MV-4-11 (cell line): Measurements from ENCODE around the gene AURKB.
A peak's percentile ranks its signal among the peaks of the same experiment; 100 is the strongest.
"Not testable (repeated sequence)": the region's sequence is repeated elsewhere in the genome, so short reads cannot be mapped to it uniquely, and the experiment has no call there.

Experiments
- DNase-seq: peaks from one replicate; lab custom pipeline; 2025; lab: John Stamatoyannopoulos, UW

Gene AURKB

DNA sequence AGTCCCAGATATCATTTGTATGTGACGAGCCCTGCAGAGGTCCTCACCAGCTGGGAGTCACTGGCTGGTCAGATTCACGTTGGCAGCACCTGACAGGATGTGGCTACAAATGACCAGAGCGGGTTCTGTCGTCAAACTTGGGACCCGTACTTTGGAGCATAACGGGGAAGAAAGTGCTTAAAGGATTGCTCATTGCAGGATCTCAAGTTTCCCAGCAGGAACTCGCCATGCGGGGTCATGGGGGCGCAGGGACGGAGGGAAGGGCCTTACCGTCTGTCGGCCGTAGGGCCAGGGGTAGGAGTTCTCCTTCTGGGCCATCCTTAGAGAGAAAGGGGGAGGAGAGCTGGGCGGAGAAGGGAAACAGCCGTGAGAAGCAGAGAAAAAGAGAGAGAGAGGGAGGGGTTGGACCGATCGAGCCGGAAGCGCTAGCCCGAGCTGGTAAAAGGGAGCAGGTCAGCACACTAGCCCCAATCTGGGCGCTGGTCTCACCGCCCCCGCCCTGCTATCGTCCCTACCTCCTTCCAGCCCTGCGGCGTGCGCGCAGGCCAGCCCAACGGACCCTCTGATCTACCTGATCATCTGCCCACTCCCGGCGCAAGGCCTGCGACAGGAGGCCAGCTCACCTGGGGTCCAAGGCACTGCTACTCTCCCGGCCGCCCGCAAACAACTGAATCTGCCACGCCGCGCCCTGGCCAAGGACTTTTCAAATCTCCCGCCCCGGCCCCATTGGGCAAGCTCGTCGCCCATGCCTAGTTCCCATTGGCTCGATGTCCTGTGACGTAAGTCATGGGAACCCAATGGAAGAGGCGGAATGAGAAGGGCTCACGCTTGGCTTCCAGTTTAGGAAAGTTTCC lies at the start of gene AURKB:
AURKB (minus strand) TSS at position 669 of the 854 bp plus-strand sequence; CDS start at position 318, 351 bp downstream.
- DNase-seq: peak; percentile 92

DNA sequence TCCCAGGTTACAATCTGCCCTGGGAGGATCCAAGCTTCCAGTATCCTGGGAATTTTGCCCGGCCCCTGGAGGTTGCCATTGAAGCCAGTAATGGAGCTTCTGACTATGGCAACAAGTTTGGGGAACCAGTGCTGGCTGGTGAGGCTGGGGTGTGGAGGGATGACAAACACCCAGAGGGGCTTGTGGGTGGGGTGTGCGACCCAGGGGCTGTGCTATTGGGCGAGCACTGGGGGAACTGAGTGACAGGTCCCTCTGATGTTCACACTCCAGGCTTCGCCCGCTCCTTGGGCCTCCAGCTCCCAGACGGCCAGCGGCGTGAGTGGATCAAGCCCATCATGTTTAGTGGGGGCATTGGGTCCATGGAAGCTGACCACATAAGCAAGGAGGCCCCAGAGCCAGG lies 47.4 kb upstream of the AURKB start:
- DNase-seq: no peak

DNA sequence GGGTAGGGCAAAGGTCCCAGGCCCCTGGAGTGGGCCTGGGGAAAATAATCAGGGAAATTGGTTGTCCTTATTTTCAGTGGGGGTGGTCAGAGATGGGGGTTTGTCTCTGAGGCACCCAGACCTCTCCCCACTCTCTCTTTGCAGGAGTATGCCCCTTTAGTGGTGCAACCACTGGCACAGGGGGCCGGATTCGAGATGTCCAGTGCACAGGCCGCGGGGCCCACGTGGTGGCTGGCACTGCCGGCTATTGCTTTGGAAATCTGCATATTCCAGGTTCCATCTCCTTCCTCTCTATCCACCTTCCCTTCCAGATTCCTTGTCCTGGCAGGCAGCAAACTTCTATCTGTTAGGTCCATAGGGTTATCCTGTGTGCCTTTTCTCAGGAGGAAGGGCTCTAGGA lies 46.3 kb upstream of the AURKB start:
- DNase-seq: no peak

DNA sequence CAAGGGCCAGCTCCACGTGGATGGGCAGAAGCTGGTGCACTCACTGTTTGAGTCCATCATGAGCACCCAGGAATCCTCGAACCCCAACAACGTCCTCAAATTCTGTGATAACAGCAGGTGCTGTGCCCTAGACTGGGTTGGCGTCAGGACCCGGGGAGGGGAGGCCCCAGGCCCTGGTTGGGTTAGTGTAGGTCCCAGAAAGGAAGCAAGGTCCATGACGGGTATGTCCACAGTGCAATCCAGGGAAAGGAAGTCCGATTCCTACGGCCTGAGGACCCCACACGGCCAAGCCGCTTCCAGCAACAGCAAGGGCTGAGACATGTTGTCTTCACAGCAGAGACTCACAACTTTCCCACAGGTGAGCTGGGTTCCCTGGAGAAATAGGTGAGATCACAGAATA lies 45.9 kb upstream of the AURKB start:
- no peak for DNase-seq

DNA sequence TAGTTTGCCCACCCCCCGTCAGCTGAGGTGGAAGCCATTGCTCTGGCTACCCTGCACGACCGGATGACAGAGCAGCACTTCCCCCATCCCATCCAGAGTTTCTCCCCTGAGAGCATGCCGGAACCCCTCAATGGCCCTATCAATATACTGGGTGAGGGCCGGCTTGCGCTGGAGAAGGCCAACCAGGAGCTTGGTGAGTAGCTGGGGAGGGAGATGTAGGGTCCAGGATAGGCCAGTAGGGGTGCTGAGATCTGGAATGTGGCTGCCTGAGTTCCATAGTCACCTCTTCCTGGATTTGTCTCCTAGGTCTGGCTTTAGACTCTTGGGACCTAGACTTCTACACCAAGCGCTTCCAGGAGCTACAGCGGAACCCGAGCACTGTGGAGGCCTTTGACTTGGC lies 45.1 kb upstream of the AURKB start:
- no peak for DNase-seq

DNA sequence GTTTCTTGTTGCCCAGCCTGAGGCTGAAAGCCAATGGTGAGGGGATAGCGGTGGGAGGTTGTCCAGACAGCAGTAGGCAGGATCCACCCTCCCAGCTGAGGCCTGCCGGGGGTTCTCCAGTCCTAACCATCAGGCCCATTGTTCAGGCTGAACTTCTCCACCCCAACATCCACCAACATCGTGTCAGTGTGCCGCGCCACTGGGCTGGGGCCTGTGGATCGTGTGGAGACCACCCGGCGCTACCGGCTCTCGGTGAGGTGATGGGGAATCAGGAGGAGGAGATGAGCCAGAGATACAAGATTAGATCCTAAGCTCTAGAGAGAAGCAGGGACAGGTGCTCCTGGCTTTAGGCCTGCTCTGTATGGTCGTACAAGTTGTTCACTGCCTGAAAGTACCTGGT lies 44.5 kb upstream of the AURKB start:
- no peak for DNase-seq

DNA sequence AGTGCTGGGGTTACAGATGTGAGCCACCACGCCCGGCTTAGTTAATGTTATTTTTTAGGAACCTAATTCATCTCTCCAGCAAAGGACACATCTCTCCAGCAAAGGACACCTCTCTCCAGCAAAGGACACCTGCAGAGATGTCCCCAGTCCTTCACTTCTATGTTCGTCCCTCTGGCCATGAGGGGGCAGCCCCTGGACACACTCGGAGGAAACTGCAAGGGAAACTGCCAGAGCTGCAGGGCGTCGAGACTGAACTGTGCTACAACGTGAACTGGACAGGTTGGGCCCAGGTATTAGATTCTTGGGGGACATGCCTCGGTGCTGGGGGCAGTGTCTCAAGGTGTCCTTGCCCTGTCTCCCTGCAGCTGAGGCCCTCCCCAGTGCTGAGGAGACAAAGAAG lies 43.4 kb upstream of the AURKB start:
- DNase-seq: no peak

DNA sequence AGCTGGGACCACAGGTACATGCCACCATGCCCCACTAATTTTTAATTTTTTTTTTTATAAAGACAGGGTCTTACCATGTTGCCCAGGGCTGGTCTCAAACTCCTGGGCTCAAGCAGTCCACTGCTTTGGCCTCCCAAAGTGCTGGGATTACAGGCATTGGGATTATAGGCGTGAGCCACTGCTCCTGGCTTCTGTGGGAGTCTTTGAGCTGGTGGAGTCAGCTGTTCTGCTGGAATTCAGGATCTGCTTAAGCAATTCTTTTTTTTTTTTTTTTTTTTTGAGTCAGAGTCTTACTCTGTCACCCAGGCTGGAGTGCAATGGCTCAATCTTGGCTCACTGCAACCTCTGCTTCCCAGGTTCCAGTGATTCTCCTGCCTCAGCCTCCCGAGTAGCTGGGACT lies 41.0 kb upstream of the AURKB start:
- not testable (repeated sequence) for DNase-seq

DNA sequence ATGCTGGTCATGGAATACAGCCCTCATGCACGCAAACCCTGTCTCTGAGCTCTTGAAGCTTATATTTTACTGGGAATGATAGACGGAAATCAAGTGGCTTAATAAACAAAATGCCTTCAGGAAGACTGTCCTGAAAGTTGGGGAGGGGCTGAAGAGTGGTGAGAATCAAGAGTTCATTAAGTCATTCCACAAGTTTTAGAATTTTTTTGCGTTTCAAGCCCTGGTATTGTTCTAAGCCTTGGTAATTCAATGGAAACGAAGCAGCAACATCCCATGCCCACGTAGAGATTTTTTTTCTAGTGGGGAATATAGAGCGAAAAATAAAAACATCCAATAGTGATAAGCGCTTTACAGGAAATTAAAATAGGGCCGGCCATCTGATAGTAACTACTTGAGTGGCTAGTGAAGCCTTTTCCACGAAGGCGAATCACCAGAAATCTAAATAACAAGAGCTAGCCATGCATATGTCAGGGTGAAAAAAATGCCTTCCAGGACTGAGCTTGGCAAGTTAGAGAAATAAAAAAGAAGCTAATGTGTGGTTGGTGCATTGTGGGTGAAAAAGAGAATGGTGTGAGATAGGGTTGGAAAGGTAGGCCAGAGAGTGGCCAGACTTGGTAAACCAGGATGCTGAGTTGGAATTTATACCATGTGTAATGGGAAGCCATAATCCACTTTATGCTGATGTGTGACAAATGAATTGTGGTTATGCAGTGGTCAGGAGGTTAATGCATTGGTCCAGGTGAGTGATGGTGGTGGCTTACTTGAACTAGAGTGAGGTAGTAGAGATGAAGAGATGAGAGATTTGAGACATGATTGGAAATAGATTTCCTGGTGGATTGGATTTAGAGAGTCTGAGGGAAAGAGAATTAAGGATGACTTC lies 39.5 kb upstream of the AURKB start:
- no peak for DNase-seq

DNA sequence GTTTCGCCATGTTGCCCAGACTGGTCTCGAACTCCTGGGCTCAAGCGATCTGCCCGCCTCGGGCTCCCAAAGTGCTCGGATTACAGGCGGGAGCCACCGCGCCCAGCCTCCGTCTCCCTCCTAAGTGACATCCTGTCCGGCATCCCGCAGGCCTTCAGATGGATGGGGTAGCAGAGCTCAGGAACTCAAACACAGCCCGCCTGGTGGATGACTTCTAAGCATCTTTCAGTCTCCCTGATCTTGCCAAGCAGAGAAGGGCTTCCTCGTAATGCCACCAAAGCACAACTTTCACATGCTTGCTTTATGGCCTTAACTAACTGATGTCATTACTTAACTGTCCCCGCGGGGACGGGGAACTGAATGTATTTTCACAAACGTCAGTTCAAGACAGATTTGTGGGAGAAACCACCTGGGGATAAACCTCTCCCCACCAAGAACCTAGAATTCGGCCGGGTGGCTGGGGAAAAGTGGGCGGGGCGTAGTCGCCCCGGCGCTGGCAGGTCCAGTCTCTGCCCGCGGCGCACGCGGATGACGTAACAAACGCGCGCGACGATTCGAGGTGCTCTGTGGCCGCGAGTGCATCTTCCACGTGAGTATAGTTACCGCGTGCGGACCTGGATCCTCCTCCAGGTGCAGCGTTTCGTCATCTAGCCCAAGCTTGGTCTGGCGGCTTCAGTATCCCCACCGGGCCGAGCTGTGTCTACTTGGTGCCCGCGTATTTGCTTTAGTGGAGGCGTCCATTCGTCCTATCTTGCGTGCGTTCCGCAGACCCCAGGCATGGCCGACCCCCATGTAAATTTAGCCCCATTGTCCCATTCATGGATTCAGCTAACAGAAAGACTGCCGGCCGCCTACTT lies 38.6 kb upstream of the AURKB start, which contains the start of gene PFAS:
PFAS (plus strand) TSS at position 539 of the 857 bp plus-strand sequence. CDS start 4,649 bp downstream, outside the sequence.
- DNase-seq: peak; percentile 90

DNA sequence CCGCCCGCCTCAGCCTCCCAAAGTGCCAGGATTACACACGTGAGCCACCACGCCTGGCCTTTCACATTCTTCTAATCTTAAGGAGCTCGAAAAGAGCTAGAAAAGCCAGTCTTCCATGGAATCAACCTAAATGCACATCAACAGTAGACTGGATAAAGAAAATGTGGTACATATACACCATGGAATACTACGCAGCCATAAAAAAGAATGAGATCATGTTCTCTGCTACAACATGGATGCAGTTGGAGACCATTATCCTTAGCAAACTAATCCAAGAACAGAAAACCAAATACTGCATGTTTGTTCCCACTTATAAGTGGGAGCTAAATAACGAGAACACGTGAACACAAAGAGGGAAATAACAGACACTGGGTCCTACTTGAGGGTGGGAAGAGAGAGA lies 34.4 kb upstream of the AURKB start:
- DNase-seq: no peak

DNA sequence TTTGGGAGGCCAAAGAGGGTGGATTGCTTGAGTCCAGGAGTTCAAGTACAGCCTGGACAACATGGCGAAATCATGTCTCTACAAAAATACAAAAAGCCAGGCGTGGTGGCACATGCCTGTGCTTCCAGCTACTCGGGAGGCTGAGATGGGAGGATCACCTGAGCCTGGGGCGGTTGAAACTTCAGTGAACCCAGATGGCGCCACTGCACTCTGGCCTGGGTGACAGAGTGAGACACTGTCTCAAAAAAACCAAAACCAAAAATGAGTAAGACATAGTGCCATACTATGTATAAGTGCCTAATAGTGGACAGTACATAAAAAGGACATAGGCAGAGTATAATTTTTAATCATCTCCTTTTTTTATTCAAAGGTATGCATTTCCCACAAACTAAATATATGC lies 33.5 kb upstream of the AURKB start:
- DNase-seq: no peak

DNA sequence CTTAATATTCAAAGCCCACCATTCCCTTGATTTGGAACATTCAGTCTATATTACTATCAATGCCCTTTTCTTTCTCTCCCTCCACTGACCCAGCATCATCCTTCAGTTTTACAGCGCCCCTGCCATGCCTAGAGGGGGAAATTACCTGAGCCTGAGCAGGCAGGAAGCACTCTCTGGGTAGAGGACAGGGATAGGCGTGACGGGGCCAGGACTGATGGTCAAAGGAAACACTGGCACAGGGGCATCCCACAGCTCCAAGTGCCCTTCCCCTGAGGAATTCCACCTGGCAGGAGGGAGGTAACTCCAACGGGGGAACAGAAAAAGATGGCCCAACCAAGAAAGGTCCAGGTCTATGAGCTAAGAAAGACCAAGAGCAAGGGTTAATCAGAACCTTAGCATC lies 27.5 kb upstream of the AURKB start:
- DNase-seq: no peak

DNA sequence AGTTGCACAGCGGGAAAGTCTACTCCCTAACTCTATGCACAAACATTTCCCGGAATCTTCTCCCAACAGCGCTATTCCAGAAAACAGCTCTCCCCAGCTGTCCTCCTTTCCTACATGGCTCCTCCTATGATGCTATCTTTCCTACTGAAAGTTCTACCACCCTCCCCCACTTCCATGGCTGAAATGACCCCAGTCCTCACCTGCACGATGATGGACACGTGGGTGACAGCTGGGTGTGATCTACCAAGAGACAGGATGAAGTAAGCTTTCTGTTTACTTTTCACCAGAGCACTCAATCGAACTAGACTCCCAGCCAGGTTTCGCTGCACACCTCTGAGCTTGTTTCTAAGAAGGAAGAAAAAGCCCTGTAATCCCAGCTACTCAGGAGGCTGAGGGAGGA lies 26.8 kb upstream of the AURKB start:
- DNase-seq: no peak

DNA sequence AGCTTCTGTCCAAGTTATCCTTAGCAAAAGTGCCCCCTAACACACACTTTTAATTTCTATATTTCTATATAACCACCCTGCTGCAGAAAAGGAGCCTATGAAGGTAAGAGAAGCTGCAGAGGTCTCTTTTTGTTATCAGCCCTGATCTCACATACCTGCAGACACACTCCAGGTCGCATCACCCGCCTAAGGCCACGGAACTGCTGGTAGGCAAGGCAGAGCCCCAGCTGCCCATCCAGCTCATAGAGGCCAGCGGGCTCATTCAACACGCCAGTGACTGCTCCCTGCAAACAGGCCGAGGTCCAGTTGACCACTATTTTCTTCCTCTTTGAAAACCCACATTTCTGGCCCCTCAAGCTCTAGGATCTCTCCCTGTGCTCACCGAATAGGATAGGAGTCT lies 25.3 kb upstream of the AURKB start:
- no peak for DNase-seq

DNA sequence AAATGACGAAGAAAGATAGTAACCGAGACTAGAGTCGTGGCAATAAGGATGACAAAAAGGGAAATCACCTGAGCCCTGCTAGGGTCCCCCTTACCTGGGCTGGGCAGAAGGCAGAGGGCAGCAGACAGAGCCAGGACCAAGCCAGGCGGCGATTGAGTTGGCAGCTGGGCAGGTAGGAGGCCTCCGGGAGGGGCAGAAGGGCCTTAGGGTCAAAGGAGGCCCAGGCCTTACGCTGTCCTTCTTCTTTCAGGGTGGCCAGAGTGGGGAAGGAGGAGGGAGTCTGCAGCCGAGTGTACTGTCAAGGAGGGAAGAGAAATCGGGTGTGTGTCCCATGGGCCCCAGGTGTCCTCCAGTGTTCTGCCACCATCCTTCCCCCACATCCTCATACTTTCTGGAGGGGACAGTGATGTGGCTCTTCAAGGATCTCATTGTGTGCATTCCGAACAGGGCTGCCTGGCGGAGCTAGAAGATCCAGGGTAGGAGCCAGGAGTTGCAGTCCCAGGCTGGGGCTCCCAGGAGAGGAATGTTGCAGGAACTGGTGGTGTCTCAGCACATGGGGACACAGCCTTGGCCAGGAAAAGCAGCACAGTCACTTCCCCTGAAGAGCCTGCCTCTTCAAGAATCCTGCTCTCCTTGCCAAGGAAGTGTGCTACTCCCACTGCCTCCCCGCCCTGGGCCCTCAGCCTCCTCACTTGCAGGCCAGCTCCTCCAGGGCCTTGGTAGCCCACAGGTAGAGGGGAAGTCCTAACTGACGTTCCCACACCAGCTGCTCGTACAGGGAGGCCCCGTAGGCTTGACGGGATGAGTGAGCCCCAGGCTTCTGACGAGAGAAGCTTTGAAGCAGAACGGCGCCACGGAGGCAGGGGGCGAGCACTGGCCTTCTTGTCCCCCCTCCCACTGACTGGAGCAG lies 24.2 kb upstream of the AURKB start:
- no peak for DNase-seq

DNA sequence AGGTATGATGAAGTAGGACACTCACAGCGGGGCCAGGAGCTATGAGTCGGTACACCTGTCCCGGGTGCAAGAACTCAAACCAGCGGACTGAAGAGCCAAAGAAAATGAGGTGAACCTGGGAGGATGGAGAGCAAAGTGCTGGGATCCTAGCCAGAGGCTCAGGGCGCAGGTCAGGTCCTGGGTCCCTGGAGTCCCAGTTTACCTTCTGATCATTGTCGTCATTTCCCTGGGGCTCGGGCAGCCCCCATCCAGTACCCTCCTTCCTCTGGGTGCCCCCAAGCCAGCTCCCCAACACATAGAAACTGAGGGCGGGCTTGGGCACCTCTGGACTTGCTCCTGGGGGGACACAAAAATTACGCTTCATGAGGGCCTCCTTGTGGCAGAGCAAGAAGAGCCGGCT lies 21.3 kb upstream of the AURKB start:
- no peak for DNase-seq

DNA sequence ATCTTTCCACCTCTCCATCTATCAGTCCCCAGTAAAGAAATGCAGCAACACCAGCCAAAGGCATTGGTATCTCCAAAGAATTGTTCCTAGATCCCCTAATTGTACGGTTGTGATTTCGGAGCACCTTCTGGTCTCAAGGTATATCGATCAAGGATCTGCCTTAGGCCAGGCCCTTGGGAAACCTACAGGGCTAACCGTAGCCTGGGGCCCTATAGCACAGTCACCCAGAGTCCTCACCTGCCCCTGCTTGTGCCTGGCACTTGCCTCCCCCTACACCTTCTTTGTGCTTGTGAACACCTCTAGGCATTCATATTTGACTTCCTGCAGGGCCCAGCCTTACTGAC lies 16.8 kb upstream of the AURKB start:
- no peak for DNase-seq

DNA sequence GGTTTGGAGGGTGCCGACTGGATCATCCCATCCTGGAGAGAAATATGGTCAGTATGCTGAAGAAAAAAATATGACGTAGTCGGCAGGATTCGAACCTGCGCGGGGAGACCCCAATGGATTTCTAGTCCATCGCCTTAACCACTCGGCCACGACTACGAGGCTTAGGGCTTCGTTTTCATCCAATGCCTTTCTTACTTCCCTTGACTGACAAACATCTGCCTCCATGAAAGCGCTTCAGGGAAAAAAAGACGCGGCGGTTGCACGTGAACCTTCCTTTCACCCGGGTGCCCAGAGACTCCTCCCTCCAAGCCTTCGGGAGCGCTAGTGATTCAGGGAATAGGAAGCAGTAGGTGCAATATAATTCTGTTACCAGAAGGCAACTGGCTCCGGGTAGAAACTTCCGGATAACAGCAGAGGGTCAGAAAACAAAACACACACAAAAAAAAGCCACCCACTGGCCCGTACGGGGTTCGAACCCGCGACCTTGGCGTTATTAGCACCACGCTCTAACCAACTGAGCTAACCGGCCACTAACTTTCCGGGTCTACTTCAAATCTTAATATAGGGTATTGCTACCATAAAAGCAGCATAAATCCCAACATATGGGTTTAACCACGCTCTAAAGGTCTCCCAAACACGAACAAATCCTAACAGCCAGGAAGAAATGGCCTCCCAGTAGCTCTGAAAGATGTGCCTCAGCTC lies 16.3 kb upstream of the AURKB start:
- DNase-seq: peak; percentile 90

DNA sequence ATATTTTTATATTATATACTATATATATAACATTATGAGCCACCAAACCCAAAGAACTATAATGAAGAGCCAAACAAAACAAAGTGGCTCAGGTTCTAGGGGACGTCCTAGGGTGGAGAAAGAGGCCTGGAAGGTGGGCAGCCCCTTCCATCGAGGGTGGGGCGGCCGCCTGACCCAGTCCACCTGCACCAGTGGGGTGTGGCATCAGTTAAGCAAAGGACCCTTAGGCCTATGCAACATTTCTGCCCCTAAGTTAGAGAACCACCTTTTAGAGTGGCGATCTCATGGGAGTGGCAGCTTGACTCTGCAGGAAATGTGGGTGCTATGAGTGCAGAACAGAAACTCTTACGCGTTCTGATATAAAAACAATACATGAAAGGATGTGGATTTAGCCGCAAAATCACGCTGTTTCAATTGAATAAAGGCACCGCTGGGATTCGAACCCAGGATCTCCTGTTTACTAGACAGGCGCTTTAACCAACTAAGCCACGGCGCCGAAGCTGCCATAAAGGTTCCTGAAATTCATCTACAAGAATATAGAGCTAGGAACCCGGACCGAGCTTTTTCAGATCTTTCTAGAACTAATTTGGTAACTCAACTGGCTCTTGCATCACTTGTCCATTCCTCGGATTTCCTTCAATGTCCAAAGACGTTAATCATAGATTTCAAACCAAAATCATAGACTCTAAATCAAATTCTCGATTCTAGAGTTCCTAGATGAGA lies 15.6 kb upstream of the AURKB start:
- DNase-seq: peak; percentile 88
